Stimulated activated CD4-positive, alpha-beta T cell treated with anti-CD3 and anti-CD28 coated beads, Interleukin-15, amount 100 ng/mL, for 1 hour (primary cell): Measurements from ENCODE around the gene TOMM34.
A peak's percentile ranks its signal among the peaks of the same experiment; 100 is the strongest.

Source experiments
- DNase-seq, 2 donors: peaks; one replicate each; pipeline ENCODE4 v3.0.0-alpha.2; 2020; ENCODE audit warnings: low read depth in 1 of 2, low spot score in 1 of 2

The TOMM34 gene, protein sequence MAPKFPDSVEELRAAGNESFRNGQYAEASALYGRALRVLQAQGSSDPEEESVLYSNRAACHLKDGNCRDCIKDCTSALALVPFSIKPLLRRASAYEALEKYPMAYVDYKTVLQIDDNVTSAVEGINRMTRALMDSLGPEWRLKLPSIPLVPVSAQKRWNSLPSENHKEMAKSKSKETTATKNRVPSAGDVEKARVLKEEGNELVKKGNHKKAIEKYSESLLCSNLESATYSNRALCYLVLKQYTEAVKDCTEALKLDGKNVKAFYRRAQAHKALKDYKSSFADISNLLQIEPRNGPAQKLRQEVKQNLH

DNA sequence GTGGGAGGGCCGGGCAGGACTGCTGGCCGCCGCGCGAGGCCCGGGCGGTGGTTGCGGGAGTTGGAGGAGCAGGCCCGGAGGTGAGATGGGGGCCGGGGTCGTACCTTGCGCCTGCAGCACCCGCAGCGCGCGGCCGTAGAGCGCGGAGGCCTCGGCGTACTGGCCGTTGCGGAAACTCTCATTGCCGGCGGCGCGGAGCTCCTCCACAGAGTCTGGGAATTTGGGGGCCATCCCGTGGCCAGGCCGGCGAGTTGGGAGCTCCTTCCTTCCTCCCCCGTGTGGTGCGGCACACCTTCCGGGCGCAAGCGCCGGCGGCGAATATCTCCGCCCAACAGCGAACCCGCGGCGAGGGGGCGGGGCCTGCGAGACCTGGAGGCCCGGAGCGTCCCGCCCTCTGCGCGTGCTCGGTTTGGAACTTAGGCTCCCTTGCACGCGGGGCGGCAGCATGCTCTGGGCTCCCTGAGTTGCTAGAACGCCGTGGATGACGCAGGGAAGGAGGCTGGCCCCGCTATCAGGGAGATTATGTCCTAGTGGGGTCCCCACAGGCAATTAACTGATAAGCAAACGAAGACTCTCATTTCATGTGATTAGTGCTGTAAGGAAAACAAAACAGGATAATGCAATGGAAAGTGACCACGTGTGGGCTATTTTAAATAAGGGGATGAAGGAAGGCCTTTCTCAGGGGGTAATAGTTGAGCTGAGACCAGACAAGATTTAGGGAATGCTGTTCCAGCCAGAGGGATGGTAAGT lies at the start of gene TOMM34:
TOMM34 (minus strand) TSS at position 295 of the 750 bp plus-strand sequence; CDS start at position 231, 64 bp downstream.
- peak; percentile 87 to 97 for DNase-seq

DNA sequence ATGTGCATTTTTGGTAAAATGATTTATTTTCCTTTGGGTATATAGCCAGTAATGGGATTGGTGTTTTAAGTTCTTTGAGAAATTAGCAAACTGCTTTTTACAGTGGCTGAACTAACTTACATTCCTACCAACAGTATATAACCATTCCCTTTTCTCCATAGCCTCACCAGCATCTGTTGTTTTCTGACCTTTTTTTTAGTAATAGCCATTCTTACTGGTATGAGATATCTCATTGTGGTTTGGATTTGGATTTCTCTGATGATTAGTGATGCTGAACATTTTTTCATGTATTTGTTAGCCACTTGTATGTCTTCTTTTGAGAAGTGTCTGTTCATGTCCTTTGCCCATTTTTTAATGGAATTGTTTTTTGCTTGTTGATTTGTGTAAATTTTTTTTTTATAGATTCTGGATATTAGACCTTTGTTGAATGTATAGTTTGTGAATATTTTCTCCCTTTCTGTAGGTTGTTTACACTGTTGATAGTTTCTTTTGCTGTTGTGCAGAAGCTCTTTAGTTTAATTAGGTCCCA lies 48.4 kb upstream of the TOMM34 start:
- no peak for DNase-seq

DNA sequence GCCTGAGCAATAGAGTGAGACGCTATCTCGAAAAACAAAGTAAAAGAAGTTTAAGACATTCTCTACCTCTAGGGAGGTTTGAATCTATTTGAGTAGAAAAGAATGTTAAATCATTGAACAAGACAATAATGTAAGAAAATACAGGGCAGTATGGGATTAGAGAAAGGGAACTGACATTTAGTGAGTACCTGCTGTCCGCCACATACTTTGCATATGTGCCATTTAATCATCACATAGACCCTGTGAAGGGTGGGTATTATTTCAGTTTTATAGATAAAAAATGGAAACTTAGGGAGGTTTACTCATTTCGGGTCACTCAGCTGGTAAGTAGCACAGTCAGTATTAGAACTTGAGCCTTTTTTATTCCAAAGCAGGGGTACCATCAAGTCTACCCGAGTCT lies 37.5 kb upstream of the TOMM34 start:
- DNase-seq = no peak

DNA sequence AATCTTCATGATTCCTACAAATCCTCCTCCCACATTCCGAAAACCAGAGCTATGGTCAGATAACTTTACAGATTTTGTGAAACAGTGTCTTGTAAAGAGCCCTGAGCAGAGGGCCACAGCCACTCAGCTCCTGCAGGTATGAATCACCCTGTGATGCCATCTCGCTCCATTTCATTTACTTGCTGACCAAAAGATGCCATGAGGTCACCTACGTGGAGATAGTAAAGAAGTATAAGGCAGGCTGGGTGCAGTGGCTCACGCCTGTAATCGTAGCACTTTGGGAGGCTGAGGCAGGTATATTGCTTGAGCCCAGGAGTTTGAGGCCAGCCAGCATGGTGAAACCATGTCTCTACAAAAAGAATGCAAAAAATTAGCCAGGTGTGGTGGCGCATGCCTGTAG lies 37.0 kb upstream of the TOMM34 start:
- DNase-seq = no peak

DNA sequence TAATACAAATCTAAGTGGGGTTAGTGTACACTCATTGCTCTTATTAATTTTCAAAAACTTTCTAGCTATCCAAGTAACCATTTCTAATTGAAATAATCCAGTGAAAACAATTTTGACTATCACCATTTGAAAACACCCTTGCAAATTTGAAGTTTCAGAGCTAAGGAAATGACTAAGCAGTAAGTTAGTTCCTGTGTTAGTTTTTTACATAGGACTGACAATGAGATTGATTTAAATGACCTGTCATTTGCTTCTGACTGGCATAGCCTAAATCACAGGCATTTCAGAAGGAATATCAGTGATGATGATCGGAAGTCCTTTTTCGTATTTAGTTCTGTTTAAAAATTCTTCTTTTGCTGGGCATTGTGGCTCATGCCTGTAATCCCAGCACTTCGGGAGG lies 33.1 kb upstream of the TOMM34 start:
- no peak for DNase-seq

DNA sequence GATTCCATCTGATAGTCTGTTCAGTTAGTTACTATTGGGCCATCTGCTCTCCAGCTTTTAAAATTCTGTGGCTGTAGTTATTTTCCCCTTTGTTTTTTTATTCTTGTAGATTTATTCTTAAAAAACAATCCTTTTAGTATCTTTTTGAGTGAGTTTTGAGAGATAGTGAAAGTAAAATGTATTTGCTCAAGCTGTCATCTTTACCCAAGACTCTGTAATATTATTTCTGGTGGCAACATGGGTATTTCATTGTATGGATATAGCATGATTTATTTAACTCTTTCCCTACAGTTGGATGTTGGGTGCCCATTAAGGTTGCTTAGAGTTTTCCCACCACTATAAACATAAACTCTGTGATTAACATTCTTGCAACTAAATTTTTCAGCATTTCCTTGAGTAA lies 30.8 kb upstream of the TOMM34 start:
- no peak for DNase-seq

DNA sequence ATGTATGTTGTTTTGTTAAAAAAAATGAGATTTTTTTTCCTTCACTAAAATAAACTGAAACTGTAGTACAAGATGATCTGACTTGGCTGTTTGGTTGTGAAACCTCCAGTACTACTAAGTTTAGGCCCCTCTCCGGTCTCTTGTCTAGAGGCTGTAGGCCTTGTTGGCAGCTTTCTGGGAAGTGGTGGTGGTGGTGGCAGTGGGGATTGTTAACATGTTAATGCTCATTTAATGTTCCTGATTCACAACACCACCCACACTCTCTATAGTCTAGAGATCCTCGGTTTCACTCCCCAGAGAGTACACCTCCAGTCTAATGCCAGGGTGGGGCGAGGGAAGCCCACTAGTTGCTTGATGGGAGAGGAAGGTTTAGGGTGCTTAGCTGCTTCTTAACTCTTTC lies 30.2 kb upstream of the TOMM34 start:
- no peak for DNase-seq

DNA sequence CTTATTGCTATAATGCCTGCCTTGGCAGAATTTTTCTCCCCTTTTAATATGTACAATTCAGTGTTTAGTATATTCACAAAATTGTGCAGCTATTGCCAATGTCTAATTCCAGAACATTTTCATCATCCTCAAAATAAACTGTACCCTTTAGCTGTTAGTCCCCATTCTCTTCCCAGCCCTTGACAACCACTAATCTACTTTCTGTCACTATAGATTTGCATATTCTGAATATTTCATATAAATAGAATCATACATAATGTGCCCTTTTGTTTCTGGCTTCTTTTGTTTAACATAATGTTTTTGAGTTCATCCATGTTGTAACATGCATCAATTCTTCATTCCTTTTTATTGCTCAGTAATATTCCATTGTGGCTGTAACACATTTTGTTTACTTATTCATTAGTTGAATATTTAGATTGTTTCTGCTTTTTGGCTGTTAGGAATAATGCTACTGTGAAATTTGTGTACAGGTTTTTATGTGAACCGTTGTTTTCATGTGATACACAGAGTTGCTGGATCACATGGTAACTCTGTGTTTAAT lies 28.5 kb upstream of the TOMM34 start:
- no peak for DNase-seq

DNA sequence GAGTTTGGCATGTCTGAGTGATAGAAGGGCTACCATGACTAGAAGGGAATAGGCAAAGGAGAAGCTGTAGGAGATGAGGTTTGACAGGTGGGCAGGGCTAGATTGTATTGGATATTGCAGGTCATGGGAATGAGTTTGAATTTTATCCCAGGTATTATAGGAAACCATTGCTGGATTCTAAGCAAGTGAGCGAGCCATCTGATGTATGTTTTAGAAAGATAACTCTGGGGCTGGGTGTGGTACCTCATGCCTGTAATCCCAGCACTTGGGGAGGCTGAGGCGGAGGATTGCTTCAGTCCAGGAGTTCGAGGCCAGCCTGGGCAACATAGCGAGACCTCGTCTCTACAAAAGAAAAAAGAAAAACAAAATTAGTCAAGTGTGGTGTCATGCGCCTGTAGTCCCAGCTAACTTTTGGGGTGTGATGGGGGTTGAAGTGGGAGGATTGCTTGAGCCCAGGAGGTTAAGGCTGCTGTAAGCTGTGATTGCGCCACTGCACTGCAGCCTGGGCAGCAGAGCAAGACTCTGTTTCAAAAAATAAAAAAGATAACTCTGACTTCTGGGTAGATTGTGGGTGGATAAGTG lies 23.0 kb upstream of the TOMM34 start:
- DNase-seq = no peak

DNA sequence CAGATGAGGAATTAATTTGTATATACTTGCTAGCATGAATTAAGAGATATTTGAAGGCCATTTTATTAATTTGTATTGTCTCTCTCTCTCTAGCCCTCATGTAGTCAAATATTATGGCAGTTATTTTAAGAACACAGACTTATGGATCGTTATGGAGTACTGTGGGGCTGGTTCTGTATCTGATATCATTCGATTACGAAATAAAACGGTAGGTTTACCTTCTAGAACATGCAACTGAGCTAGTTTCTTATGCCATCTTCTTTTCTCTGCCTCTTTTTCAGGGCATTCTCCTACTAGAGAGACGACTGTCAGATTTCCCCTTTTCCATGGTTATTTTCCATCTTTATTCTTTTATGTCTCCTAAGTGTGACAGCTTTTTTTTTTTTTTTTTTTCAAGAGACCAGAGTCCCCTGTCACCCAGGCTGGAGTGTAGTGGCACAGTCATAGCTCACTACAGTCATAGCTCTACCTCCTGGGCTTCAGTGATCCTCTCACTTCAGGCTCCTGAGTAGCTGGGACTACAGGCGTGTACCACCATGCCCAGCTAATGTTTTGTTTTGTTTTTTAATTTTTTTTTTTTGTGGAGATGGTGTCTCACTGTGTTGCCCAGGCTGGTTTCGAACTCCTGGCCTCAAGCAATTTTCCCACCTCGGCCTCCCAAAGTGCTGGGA lies 21.7 kb upstream of the TOMM34 start:
- no peak for DNase-seq

DNA sequence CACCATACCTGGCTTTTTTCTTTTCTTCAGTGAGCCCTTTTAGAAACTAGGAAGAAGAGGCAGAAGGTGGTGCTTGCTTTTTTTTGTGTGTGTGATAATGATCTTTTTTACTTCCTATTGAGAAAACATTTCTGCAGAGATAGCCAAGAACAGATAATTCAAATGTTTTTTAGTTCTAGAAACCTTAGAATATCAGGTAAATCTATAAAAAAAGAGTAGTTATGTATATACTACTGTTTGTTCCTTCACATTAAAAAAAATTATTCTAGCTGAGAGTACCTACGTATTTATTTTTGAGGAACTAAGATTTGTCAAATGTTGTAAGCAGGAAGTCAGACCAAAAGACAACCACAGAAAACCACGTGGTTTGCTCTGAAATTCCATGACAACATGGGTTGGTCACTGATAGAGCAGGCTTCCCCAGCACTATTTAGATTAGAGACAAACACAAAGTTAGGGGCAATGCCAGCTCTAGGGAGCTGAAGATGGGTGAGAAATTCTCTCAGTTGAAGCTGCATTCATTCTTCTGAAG lies 19.0 kb upstream of the TOMM34 start:
- peak in 1 of 2 donors; percentile 42 for DNase-seq

DNA sequence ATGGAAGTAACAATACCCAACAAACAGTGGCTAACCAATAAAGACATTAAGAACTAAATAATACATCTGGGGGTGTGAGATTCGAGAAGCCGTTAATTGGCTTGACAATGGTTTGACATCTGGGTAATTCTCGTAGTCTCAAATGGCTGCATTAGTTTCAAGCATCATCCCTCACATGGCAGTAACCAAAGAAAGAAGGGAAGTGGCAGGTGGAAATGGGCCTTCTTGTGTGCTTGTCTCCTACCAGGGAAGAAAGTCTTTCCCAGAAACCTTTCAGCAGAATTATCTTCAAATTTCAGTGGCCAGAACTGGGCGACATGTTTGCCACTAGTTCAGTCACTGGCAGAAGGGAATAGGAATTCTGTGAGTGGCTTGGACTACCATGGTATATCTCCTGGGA lies 16.5 kb upstream of the TOMM34 start:
- no peak for DNase-seq

DNA sequence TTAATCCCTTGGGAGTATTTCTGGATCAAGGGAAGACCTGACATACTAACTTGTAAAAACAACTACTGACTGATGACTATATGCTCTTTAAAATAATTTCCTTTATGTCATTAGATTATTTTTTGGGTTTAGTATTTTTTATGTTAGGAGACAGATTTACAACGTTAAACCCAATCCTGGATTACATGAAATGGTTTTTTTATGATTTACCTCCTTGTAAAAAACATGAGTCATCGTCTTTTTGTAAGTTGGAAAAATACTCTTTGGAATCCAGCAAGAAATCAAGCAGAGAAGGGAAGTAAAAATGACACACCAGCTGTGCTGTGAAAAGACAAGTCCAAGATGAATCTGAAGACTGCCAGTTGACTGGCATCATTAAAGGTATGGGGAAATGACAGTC lies 12.9 kb upstream of the TOMM34 start:
- no peak for DNase-seq

DNA sequence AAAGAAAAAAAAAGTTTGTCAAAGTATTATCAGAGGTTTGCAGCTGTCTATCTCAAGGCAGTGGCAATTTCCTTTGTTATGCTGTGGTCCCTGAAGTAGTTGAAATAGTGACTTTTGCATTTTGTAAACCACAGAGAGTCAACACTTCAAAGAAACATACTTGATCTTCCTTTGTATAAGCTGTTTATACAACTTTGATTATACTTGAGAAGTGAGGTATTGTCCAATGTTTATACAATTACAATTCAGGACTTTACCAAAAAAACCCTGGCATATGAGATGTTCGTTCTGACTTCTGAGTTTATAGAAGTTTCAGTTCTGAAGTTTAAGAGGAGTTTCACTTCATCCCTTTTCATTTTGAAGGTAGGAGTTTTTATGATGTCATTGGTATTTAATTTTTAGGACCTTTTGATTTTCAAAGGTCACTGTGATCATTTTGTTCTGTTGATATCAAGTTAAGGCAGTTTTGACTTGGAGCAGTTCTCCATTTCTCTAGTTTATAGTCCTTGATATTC lies 10.1 kb upstream of the TOMM34 start:
- no peak for DNase-seq

DNA sequence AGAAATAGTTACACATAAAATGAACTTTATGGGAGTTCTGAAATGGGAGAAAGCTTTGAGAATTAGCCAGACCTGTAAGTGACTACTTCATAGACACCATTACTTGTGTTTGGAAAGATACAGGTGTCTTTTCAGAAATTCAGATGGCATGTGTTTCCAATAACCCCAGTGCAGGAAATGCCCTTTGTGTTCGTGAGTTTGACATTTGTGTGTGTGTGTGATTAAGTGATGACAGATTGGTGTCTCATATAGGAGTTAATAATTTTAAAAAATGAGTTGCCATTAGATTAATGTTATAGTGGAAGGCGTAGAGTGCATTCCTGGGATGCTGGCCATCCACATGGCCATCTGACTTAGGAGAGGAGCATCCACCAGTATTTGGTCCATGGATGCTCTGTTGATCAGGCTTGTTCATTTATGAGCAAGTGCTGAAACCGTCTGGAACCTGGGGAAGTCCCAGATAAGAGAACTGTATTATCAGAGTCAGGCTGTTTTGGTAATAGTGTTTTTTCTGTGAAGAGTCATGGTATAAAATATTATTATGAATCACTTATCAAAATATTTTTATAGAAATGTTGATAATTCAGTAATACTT lies 9.2 kb upstream of the TOMM34 start:
- no peak for DNase-seq

DNA sequence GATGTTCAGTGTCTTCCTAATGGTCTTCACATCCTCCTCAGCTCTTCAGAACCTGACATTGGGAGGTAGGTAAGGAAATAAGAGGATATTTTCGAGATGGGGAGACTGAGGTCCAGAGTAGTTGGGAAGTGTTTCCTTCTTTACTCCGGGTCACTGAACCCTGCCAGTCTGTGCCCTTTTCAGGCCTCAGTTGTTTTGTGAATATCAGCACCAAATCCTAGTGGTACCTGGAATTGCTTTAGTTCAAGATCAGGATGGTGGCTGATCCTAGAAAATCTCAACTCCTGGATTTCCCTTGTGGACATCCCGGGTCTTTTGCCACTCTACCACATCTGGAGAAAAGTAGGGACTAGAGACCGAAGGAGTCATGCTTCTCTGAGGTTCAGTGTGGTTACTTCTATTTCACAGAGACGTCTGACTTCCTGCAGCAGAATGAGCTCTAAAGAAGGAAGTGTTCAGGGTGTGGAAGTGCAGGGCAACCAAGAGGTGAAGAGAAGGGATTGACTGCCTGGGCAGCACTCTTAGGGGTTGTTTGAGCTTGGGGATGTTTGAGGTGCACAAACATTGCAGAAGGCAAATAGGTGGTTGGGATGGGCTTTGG lies 7.1 kb upstream of the TOMM34 start:
- DNase-seq = no peak

DNA sequence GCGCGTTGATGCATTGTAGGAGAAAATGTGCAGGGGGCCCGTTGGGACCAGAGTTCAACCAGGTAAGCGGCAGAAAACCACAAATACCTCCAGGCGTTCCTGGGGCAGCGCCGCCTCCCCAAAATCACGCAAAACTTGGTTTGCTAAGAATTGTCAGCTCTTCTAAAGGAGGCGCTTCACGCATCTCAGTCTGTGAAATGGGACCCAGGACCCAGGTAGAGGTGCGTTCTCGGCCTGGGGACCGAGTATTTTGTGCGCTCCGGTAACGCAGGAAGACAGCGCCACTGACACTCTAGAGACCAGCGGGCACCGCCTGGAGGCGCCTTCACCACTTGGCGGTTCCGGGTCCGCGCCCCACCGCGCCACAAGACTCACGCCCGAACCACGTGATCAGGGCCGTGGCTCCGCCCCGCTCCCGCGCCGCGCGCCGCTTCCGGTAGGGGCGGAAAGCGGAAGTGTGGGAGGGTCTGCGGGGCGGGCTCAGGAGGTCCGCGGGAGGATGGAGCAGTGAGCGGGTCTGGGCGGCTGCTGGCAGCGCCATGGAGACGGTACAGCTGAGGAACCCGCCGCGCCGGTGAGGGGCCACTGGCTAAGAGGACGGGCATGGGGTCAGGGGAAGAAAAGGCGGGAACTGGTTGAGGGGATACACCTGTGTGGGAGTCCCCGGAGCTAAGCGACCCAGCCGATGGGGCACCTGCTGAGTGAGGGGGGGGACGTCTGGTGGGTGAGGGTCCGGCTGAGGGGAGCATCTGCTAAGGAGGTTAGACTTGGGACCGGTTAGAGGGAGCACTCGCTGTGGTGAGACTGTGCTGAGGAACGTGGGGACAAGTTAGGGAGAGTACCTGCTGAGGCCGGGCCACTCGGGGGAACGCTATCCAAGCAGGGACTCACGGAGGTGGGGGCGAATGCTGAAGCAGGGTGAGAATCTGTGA lies 6.1 kb upstream of the TOMM34 start, which contains the start of gene STK4:
STK4 (plus strand) TSS at position 483 of the 932 bp plus-strand sequence; CDS start at position 540, 57 bp downstream.
- DNase-seq = peak; percentile 94

DNA sequence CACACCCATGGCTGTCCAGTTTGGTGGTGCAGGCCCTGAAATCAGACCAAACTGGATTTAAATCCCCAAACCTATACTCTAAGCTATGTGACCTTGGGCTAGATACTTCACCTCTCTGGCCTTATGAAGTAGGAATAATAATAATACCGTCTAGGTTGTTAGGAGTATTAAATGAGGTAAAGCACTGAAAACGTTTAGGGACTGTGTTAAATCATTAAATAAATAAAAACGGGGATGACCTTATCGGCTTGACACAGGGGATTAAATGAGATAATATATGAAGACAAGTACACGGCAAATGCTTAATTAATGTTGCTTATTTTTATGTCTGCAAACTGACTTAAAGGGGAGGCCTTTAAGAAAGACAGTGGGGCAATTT lies 5.4 kb upstream of the TOMM34 start:
- no peak for DNase-seq
